ENCODE data around the gene TIMM10. TPM values are rescaled to one million over a fixed set of nuclear protein-coding genes. Genes with fewer than 3 reads are reported as not detected.

TIMM10 gene
- total and polyA plus RNA-seq, 12 donors = 22.9 to 163 (median 51.5) TPM

DNA sequence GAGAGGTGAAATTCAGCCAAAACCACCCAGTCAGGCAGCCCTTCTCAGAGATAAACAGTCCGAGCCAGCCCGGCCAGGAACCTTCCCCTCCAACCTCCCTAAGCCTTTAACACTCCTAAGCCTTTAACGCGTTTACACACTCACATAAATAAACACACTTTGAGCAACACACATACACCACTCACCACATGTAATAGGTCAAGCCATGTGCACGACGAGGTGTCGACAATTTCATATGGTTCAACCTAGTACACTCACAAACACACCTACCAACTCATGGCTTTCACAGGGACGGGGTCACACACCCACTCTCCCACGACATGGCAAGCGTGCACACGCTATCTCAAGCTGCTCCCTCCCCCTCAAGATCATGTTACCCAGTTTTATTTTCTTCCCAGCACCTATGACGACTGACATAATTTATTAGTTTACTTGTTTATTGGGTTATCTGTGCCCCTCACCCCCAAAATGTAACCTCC lies 30.5 kb downstream of the TIMM10 start:
- Histone ChIP-seq H3K9me3 (no peaks in the 10 kb centered on the region), H3K4me1 (peaks cover 7 to 36% (median 30%) of the 10 kb centered on the region in 9 donors), H3K27ac (peak overlapping the region; percentile 48 to 90 (median 78)), H3K4me3 (peak overlapping the region in 9 of 10 donors; percentile 2 to 47 (median 38)), H3K27me3 (no peaks in the 10 kb centered on the region), H3K36me3 (peaks cover 0 to 30% (median 0%) of the 10 kb centered on the region in 9 donors)
- DNase-seq (no peak), ATAC-seq (no peak)
- TF ChIP-seq, protein P1, sequence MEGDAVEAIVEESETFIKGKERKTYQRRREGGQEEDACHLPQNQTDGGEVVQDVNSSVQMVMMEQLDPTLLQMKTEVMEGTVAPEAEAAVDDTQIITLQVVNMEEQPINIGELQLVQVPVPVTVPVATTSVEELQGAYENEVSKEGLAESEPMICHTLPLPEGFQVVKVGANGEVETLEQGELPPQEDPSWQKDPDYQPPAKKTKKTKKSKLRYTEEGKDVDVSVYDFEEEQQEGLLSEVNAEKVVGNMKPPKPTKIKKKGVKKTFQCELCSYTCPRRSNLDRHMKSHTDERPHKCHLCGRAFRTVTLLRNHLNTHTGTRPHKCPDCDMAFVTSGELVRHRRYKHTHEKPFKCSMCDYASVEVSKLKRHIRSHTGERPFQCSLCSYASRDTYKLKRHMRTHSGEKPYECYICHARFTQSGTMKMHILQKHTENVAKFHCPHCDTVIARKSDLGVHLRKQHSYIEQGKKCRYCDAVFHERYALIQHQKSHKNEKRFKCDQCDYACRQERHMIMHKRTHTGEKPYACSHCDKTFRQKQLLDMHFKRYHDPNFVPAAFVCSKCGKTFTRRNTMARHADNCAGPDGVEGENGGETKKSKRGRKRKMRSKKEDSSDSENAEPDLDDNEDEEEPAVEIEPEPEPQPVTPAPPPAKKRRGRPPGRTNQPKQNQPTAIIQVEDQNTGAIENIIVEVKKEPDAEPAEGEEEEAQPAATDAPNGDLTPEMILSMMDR (IDR thresholded peaks at IDR 0.05) = no peak
- intact Hi-C loops (cut with DNase I) = loop anchor here in 3 of 10 donors (1.0 to 10.0 kb wide), 3 partner anchors 15 to 145 kb away; partner anchors contain the start of genes SLC43A1 (in 2 of the 3) and YPEL4 (in 1 of the 3)
- 22 to 29% methylated on average over 12 of the region's 12 CpGs for WGBS, 2 donors

DNA sequence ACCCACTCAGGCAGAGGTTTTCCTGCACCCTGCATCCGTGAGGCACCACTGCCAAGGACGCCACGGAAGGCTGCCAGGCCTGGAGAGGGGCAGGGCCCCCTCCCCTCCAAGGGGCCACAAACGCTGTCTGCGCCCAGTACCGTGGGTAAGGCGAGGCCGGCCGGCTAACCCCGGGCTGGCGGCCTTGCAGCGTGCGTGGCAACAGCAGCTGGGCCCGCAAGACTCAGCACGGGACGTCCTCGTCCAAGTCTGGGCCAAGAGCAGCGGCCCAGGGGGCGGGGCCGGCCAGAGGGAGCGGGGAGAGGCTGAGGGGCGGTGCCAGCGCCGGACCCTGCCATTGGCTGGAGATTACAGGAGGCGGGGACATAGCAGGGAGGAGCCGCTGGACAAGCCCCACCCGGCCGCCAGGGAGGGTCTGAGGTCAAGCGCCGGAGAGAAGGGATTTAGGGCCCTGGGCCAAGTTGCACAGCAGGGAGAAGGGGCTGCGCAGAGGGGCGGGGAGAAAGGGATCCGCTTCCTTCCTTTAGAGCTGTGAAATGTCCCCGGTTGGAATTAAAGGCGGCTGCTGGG lies 31.1 kb downstream of the TIMM10 start:
- H3K27me3 ChIP-seq = no peaks in the 10 kb centered on the region
- ATAC-seq (peak; percentile 99 to 100 (median 99)), DNase-seq (peak; percentile 97 to 99)
- H3K4me3 ChIP-seq = peak overlapping the region in 9 of 10 donors; percentile 2 to 47 (median 38)
- intact Hi-C loops (cut with DNase I) = loop anchor here in 3 of 10 donors (1.0 to 10.0 kb wide), 3 partner anchors 15 to 145 kb away; partner anchors contain the start of genes SLC43A1 (in 2 of the 3) and YPEL4 (in 1 of the 3)
- H3K4me1 ChIP-seq = peaks cover 7 to 36% (median 30%) of the 10 kb centered on the region in 9 donors
- TF ChIP-seq, protein P1 (IDR thresholded peaks at IDR 0.05) = peak in 1 of 9 donors; percentile 16
- H3K27ac ChIP-seq = peak overlapping the region; percentile 48 to 90 (median 78)
- 1 to 3% methylated on average over 34 to 35 of the region's 35 CpGs for WGBS, 2 donors
- peaks cover 0 to 26% (median 0%) of the 10 kb centered on the region in 9 donors for H3K36me3 ChIP-seq
- H3K9me3 ChIP-seq = no peaks in the 10 kb centered on the region

DNA sequence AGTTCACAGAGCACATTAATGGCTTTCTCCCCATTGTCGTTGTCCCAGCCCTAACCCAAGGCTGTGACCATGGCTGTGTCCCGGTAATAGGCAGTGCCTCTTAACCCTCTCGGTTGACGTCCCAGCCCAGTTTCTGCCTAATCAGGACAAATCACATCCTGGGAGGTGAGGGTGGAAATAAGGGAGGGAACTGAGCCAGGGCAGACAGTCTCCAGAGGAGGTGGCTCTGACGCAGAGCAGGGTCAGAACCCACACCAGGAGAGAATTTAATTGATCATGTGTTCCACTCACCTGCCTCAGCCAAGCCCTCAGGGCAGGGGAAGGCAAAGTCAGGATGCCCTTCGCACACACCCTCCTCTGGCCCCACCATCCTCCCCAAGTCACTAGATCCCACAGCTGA lies 32.0 kb downstream of the TIMM10 start:
- Histone ChIP-seq H3K4me3 (no peak overlapping the region), H3K27ac (peak overlapping the region in 3 of 10 donors; percentile 84 to 86 (median 84)), H3K4me1 (peaks cover 7 to 36% (median 30%) of the 10 kb centered on the region in 9 donors), H3K27me3 (no peaks in the 10 kb centered on the region), H3K36me3 (peaks cover 0 to 22% (median 0%) of the 10 kb centered on the region in 9 donors), H3K9me3 (no peaks in the 10 kb centered on the region)
- DNase-seq = no peak
- WGBS, 2 donors = 74 to 79% methylated on average over 6 of the region's 6 CpGs
- no peak for ATAC-seq
- intact Hi-C loops (cut with DNase I) = loop anchor here in 2 of 10 donors (2.0 to 10.0 kb wide), 2 partner anchors 16 to 146 kb away; partner anchors contain the start of genes SLC43A1 (in 1 of the 2) and YPEL4 (in 1 of the 2)
- TF ChIP-seq, protein P1 (IDR thresholded peaks at IDR 0.05) = no peak

DNA sequence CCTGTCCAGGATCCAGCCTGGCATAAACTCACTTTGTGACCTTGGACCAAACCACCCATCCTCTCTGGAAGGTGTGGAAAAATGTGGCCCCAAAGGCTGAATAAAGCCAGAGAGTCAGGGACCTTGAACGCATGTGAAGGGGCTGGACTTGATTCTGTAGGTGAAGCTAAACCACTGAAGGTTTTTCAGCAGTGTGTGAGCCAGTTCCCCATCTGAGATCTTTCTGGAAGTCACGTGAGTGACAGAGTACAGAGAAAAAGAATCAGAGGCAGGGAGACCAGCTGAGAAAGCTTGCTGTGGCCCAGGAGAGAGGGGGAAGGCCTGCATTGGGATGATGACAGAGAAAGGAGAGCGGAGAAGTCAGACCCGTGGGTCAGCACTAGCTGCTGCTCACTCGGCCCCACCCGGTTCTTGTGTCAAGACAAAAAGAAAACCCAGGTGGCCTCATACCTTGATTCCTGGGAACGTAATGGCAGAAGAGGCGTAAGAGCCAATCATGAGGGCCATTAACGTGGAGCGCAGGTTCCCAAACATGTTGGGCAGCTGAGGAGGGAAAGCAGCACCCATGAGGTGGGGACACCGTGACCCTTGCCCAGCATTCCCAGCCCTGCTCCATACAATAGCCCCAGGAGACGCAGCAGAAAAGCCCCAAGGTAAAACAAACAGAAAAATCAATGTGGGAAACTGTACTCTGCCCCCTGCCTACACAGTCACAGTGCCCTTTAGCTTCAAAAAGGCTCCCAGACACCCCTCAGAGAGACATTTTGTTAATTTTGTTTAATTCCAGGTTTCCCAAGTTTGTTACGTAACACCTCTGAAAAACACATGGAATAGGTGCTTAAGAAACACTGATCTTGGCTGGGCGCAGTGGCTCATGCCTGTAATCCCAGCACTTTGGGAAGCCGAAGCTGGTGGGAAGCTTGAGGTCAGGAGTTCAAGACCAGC lies 33.0 kb downstream of the TIMM10 start:
- DNase-seq = no peak
- Histone ChIP-seq H3K36me3 (peaks cover 0 to 22% (median 0%) of the 10 kb centered on the region in 9 donors), H3K27me3 (no peaks in the 10 kb centered on the region), H3K4me1 (peaks cover 7 to 36% (median 30%) of the 10 kb centered on the region in 9 donors), H3K27ac (no peak overlapping the region), H3K4me3 (no peak overlapping the region), H3K9me3 (no peaks in the 10 kb centered on the region)
- intact Hi-C loops (cut with DNase I) = loop anchor here in 2 of 10 donors (2.0 to 10.0 kb wide), 2 partner anchors 17 to 147 kb away; partner anchors contain the start of genes SLC43A1 (in 1 of the 2) and YPEL4 (in 1 of the 2)
- 95% methylated on average over 15 of the region's 15 CpGs for WGBS, 2 donors
- TF ChIP-seq, protein P1 (IDR thresholded peaks at IDR 0.05) = no peak
- no peak for ATAC-seq

All from heart right ventricle (tissue), 16 donors.